ENCODE results near the gene PLEK.
"Not testable (repeated sequence)": the region's sequence is repeated elsewhere in the genome, so short reads cannot be mapped to it uniquely, and the experiment has no call there.

The PLEK gene

DNA sequence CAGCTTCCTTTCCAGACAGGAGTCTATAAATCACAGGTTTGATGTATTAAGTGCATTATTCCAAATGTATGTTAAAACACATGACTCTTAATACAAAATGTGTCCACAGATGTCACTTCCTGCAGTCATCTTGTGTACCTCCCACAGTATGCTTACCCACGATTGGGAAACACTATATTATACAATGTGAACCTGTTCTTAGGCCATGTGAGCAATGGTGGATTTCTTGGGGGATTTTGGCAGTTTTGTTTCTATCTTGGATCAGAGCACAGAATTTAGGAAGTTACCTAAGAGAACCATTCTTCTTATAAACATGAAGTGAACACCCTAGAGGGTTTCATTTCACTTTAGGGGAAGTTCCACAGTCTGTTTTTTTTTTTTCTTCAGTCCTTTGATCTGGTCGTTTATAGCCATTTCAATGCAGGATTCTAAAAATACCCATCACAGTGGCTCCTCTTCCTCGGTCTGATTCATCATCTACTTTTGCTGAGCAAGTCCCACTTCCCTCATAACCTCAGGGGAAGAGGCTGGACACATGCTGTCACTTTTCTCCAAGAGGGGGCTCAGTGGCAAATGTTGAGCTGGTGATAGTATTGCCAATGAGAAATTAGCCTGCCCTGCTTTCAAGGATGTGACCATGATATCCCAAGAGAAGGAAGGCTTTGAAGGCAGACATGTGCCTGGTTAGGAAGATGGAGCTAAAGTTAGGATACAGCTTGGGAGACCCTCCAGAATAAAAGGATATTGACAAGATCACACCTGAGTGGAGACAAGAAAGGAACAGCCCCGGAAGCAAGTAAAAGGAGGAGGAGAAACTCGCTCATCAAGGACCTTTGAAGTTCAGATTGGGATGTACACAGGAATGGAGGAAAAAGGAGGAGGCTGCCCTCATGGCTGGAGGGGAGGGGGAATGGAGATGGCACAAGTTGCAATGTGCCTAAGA lies 22.6 kb downstream of the PLEK start:
- Mint-ChIP-seq H3K36me3 (peaks cover 2% of the 10 kb centered on the region), H3K4me3 (peak overlapping the region; percentile 71), H3K27ac (peak overlapping the region; percentile 93), H3K9me3 (no peaks in the 10 kb centered on the region), H3K4me1 (peaks cover 29% of the 10 kb centered on the region), H3K27me3 (no peaks in the 10 kb centered on the region)

GRCh38 chr2:68388358-68388757 lies 23.3 kb downstream of the PLEK start:
- Mint-ChIP-seq H3K4me1 (peaks cover 29% of the 10 kb centered on the region), H3K36me3 (peaks cover 2% of the 10 kb centered on the region), H3K9me3 (no peaks in the 10 kb centered on the region), H3K27ac (peak overlapping the region; percentile 93), H3K27me3 (no peaks in the 10 kb centered on the region), H3K4me3 (peak overlapping the region; percentile 71)

GRCh38 chr2:68388772-68389171 lies 23.7 kb downstream of the PLEK start:
- Mint-ChIP-seq H3K4me3 (peak overlapping the region; percentile 71), H3K36me3 (peaks cover 2% of the 10 kb centered on the region), H3K27me3 (no peaks in the 10 kb centered on the region), H3K9me3 (no peaks in the 10 kb centered on the region), H3K27ac (no peak overlapping the region), H3K4me1 (peaks cover 29% of the 10 kb centered on the region)

DNA sequence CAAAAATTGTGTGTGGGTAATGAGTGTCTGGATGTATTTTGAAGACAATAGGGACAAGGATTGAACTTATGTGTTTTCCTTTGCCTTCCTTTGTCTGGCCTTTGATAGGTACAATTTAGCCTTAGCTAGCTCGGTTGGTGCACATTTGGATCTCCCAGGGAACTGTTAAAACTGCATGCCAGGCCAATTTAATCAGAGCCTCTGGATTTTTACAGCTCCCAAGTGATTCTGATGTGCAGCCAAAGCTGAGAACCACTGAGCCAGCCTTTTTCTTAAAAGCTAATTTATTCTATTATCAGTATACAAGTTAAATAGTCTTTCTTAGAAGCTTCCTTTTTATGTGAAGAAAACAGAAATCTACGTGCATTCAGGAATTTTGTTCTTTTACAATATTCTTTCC lies 25.0 kb downstream of the PLEK start:
- no peak overlapping the region for H3K4me3 Mint-ChIP-seq
- peaks cover 28% of the 10 kb centered on the region for H3K4me1 Mint-ChIP-seq
- peaks cover 2% of the 10 kb centered on the region for H3K36me3 Mint-ChIP-seq
- no peak overlapping the region for H3K27ac Mint-ChIP-seq
- no peaks in the 10 kb centered on the region for H3K9me3 Mint-ChIP-seq
- no peaks in the 10 kb centered on the region for H3K27me3 Mint-ChIP-seq

- Mint-ChIP-seq H3K4me3 (no peak overlapping the region), H3K36me3 (peaks cover 2% of the 10 kb centered on the region), H3K4me1 (peaks cover 23% of the 10 kb centered on the region)
Measured at GRCh38 chr2:68390586-68390985, 25.5 kb downstream of the PLEK start.

GRCh38 chr2:68391099-68391498 lies 26.0 kb downstream of the PLEK start:
- peaks cover 20% of the 10 kb centered on the region for H3K4me1 Mint-ChIP-seq
- H3K9me3 Mint-ChIP-seq: no peaks in the 10 kb centered on the region
- no peaks in the 10 kb centered on the region for H3K27me3 Mint-ChIP-seq
- no peak overlapping the region for H3K27ac Mint-ChIP-seq
- peaks cover 2% of the 10 kb centered on the region for H3K36me3 Mint-ChIP-seq
- no peak overlapping the region for H3K4me3 Mint-ChIP-seq

More at GRCh38 chr2:68390586-68390985, 25.5 kb downstream of the PLEK start:
- Mint-ChIP-seq H3K27me3 (no peaks in the 10 kb centered on the region), H3K9me3 (no peaks in the 10 kb centered on the region), H3K27ac (no peak overlapping the region)

DNA sequence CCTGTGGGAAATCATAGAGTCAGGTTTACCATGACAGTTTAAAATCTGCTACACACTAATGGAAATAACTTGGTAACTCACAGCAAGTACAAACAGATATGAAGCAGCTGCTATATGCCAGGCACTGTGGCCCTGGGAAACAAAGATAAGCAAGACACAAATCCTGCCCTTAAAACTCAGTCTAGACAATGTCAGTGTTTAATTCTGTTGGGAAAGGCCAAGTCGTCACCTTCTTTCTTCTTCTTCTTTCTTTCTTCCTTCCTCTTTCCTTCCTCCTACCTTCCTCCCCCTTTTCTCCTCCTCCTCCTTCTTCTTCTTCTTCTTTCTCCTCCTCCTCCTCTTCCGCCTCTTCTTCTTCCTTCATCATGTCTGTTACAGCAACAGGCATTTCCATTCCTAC lies 26.8 kb downstream of the PLEK start:
- no peak overlapping the region for H3K27ac Mint-ChIP-seq
- H3K27me3 Mint-ChIP-seq: no peaks in the 10 kb centered on the region
- H3K4me3 Mint-ChIP-seq: no peak overlapping the region
- peaks cover 20% of the 10 kb centered on the region for H3K4me1 Mint-ChIP-seq
- peaks cover 2% of the 10 kb centered on the region for H3K36me3 Mint-ChIP-seq
- no peaks in the 10 kb centered on the region for H3K9me3 Mint-ChIP-seq

- H3K4me1 Mint-ChIP-seq: no peaks in the 10 kb centered on the region
- H3K9me3 Mint-ChIP-seq: peaks cover 5% of the 10 kb centered on the region
Measured at GRCh38 chr2:68396093-68396492, 31.0 kb downstream of the PLEK start.

DNA sequence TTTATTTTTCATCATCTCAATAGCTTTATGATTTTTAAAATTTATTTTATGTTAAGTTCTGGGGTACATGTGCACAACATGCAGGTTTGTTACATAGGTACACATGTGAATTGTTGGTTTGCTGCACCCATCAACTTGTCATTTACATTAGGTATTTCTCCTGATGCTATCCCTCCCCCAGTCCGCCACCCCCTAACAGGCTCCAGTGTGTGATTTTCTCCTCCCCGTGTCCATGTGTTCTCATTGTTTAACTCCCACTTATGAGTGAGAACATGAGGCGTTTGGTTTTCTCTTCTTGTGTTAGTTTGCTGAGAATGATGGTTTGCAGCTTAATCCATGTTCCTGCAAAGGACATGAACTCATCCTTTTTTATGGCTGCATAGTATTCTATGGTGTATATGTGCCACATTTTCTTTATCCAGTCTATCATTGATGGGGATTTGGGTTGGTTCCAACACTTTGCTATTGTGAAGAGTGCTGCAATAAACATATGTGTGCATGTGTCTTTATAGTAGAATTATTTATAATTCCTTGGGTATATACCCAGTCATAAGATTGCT lies 32.7 kb downstream of the PLEK start:
- H3K36me3 Mint-ChIP-seq, H3K27ac Mint-ChIP-seq, H3K9me3 Mint-ChIP-seq, H3K4me3 Mint-ChIP-seq, H3K27me3 Mint-ChIP-seq, H3K4me1 Mint-ChIP-seq: not testable (repeated sequence)

More at GRCh38 chr2:68396093-68396492, 31.0 kb downstream of the PLEK start:
- H3K4me3 Mint-ChIP-seq: no peak overlapping the region
- no peaks in the 10 kb centered on the region for H3K27me3 Mint-ChIP-seq
- H3K27ac Mint-ChIP-seq: no peak overlapping the region
- peaks cover 2% of the 10 kb centered on the region for H3K36me3 Mint-ChIP-seq

DNA sequence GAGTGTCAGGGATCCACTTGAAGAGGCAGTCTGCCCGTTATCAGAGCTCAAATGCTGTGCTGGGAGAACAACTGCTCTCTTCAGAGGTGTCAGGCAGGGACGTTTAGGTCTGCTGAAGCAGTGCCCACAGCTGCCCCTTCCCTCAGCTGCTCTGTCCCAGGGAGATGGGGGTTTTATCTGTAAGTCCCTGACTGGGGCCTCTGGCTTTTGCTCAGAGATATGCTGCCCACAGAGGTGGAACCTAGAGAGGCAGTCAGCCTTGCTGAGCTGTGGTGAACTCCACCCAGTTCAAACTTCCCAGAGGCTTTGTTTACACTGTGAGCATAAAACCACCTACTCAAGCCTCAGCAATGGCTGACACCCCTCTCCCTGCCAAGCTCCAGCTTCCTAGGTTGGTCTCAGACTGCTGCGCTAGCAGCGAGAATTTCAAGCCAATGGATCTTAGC lies 38.1 kb downstream of the PLEK start:
- Mint-ChIP-seq H3K4me3 (no peak overlapping the region), H3K9me3 (peaks cover 8% of the 10 kb centered on the region), H3K36me3 (peaks cover 2% of the 10 kb centered on the region), H3K4me1 (no peaks in the 10 kb centered on the region), H3K27me3 (peaks cover 16% of the 10 kb centered on the region), H3K27ac (no peak overlapping the region)

GRCh38 chr2:68404164-68404563 lies 39.1 kb downstream of the PLEK start:
- H3K9me3 Mint-ChIP-seq: peaks cover 8% of the 10 kb centered on the region
- peaks cover 2% of the 10 kb centered on the region for H3K36me3 Mint-ChIP-seq
- no peak overlapping the region for H3K27ac Mint-ChIP-seq
- peaks cover 17% of the 10 kb centered on the region for H3K27me3 Mint-ChIP-seq
- no peaks in the 10 kb centered on the region for H3K4me1 Mint-ChIP-seq
- H3K4me3 Mint-ChIP-seq: no peak overlapping the region

- H3K4me3 Mint-ChIP-seq: no peak overlapping the region
- peaks cover 17% of the 10 kb centered on the region for H3K27me3 Mint-ChIP-seq
- no peak overlapping the region for H3K27ac Mint-ChIP-seq
- peaks cover 8% of the 10 kb centered on the region for H3K9me3 Mint-ChIP-seq
- H3K36me3 Mint-ChIP-seq: peaks cover 2% of the 10 kb centered on the region
- no peaks in the 10 kb centered on the region for H3K4me1 Mint-ChIP-seq
Measured at GRCh38 chr2:68404893-68405799, 40.1 kb downstream of the PLEK start.

DNA sequence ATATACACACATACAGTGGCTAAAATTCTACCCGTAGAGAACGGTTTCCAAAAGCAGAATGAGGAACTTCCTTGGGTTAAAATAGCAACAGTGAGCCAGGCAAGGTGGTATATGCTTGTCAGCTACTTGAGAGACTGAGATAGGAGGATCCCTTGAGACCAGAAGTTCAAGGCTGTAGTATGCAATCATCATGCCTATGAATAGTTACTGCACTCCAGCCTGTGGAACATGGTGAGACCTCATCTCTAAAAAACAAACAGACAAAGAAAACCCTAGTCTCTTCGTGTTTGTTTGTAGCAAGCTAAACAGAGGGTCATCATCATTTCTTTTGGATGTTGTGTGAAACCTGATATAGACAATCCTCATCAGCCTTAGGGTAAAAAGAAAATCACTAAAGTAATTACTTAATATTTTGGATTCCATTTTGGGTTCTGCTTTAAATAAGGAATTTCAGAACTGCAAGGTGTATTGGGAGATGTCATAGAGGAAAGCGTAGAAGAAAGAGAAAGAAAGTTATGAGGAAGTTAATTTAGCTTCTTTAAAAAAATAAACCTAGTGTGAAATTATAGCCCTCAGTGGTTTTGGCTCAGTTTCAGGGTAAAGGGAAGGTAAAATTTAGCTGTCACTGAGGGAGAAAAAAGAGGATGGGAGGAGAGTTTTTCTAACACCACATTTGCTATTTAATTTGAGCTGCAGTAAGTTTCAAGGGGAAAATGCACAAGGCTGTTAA lies 46.5 kb downstream of the PLEK start:
- Mint-ChIP-seq H3K36me3 (no peaks in the 10 kb centered on the region), H3K27ac (no peak overlapping the region), H3K4me3 (no peak overlapping the region), H3K4me1 (peaks cover 5% of the 10 kb centered on the region), H3K27me3 (peaks cover 7% of the 10 kb centered on the region), H3K9me3 (no peaks in the 10 kb centered on the region)

DNA sequence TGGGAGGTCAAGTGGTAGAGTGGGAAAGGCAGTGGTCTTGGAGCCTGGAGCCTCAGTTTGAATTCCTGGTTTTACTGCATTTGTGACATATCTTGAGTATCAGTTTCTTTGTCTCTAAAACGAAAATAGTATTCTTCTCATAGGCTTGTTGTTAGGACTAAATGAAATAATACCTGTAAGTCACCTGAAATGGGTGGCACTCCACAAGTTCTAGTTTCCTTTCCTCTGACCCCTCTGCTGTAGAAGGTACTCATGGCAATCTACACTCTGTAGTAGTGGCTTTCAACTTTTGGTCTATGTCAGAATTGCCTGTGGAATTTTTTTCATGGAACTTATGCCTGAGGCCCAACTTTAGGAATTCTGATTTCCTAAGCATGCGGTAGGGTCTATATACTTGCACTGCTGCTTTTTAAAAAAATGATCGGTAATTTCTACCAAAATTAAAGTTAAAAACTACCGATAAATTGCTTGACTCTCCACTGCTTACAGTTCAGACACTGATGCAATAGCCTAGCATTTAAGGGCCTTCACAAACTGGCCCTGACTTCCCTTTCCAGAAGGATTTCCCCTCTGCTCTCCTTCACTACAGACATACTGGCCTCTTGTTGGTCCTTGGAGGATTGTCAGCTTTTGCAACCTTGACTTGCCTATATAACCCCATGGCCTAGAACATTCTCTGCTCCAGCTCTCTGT lies 47.2 kb downstream of the PLEK start:
- H3K4me3 Mint-ChIP-seq: no peak overlapping the region
- peaks cover 5% of the 10 kb centered on the region for H3K4me1 Mint-ChIP-seq
- no peaks in the 10 kb centered on the region for H3K9me3 Mint-ChIP-seq
- H3K27ac Mint-ChIP-seq: no peak overlapping the region
- H3K36me3 Mint-ChIP-seq: no peaks in the 10 kb centered on the region
- peaks cover 9% of the 10 kb centered on the region for H3K27me3 Mint-ChIP-seq

All from activated naive CD4-positive, alpha-beta T cell treated with anti-CD3 and anti-CD28 coated beads, Interleukin-2, amount 50 U/mL, for 24 hours (primary cell).